ENCODE measurements around the gene ZNF200.
"Not testable (repeated sequence)": the region's sequence is repeated elsewhere in the genome, so short reads cannot be mapped to it uniquely, and the experiment has no call there.

DNA sequence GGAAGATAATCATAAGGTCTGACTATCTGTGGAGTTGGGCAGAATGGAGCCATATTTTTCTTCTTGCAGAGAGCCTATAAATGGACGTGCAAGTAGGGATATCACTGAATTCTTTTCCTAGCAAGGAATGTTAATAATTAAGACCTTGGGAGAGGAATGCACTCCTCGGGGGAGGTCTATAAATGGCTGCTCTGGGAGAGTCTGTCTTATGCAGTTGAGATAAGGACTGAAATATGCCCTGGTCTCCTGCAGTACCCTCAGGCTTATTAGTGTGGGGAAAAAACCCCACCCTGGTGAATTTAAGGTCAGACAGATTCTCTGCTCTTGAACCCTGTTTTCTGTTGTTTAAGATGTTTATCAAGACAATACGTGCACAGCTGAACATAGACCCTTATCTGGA is 29.0 kb downstream of the ZNF200 start:
- TF ChIP-seq, protein P1, sequence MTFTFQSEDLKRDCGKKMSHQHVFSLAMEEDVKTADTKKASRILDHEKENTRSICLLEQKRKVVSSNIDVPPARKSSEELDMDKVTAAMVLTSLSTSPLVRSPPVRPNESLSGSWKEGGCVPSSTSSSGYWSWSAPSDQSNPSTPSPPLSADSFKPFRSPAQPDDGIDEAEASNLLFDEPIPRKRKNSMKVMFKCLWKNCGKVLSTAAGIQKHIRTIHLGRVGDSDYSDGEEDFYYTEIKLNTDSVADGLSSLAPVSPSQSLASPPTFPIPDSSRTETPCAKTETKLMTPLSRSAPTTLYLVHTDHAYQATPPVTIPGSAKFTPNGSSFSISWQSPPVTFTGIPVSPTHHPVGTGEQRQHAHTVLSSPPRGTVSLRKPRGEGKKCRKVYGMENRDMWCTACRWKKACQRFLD (CRISPR knock-in tag; IDR thresholded peaks at IDR 0.05; ENCODE audit: borderline replicate concordance): not testable (repeated sequence)
- TF ChIP-seq TOE1 (CRISPR knock-in tag; IDR thresholded peaks at IDR 0.05); RAD21 (CRISPR knock-in tag; IDR thresholded peaks at IDR 0.05); ZNF33B (CRISPR knock-in tag; IDR thresholded peaks at IDR 0.05); HMG20A (CRISPR knock-in tag; IDR thresholded peaks at IDR 0.05; ENCODE audit: borderline replicate concordance): not testable (repeated sequence)
- TF ChIP-seq, protein P2, sequence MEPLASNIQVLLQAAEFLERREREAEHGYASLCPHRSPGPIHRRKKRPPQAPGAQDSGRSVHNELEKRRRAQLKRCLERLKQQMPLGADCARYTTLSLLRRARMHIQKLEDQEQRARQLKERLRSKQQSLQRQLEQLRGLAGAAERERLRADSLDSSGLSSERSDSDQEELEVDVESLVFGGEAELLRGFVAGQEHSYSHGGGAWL (CRISPR knock-in tag; IDR thresholded peaks at IDR 0.05): not testable (repeated sequence)

Data from HepG2 (cell line).